ENCODE data around the gene KRTAP12-1. TPM values are rescaled to one million over a fixed set of nuclear protein-coding genes. Genes with fewer than 3 reads are reported as not detected.
A peak's percentile ranks its signal among the peaks of the same experiment; 100 is the strongest.
"Not testable (repeated sequence)": the region's sequence is repeated elsewhere in the genome, so short reads cannot be mapped to it uniquely, and the experiment has no call there.

Gene KRTAP12-1
- total RNA-seq, 2 experiments from 2014 or later, result not detected

- DNase-seq, result peak; percentile 54
- Mint-ChIP-seq H3K4me1 (ENCODE audit: low read depth) (peaks cover 46% of the 10 kb centered on the region), H3K9me3 (peaks cover 19% of the 10 kb centered on the region), H3K36me3 (peaks cover 16% of the 10 kb centered on the region), H3K27ac (peak overlapping the region; percentile 64), H3K4me3 (no peak overlapping the region), H3K27me3 (no peaks in the 10 kb centered on the region)
- intact Hi-C loops (cut with micrococcal nuclease), result loop anchor here (10.0 kb wide), 1 partner anchor 69 kb away; the partner anchor contains the start of gene KRTAP10-5
- ChIA-PET CTCF (no interaction called here), POLR2A (no interaction called here)
Measured at GRCh38 chr21:44653656-44654575, 28.0 kb downstream of the KRTAP12-1 start.

GRCh38 chr21:44653123-44653522 is 28.8 kb downstream of the KRTAP12-1 start:
- Mint-ChIP-seq H3K9me3 (peaks cover 19% of the 10 kb centered on the region), H3K36me3 (peaks cover 16% of the 10 kb centered on the region), H3K4me3 (no peak overlapping the region), H3K27me3 (no peaks in the 10 kb centered on the region), H3K27ac (no peak overlapping the region), H3K4me1 (ENCODE audit: low read depth) (peaks cover 39% of the 10 kb centered on the region)
- CTCF ChIA-PET, result no interaction called here
- no peak for DNase-seq
- POLR2A ChIA-PET, result no interaction called here
- intact Hi-C loops (cut with micrococcal nuclease), result loop anchor here (10.0 kb wide), 1 partner anchor 68 kb away; the partner anchor contains the start of gene KRTAP10-5

- CTCF ChIA-PET, result no interaction called here
- Mint-ChIP-seq H3K4me3 (no peak overlapping the region), H3K27ac (peak overlapping the region; percentile 6), H3K4me1 (ENCODE audit: low read depth) (peaks cover 22% of the 10 kb centered on the region), H3K36me3 (peaks cover under 1% of the 10 kb centered on the region), H3K27me3 (no peaks in the 10 kb centered on the region), H3K9me3 (peaks cover 5% of the 10 kb centered on the region)
- POLR2A ChIA-PET, result no interaction called here
- intact Hi-C loops (cut with micrococcal nuclease), result loop anchor here (10.0 kb wide), 1 partner anchor 66 kb away; the partner anchor contains the start of gene KRTAP10-5
- no peak for DNase-seq
Measured at GRCh38 chr21:44650973-44651675, 30.8 kb downstream of the KRTAP12-1 start.

- CTCF ChIA-PET, result no interaction called here
- no peak overlapping the region for H3K4me3 Mint-ChIP-seq
- no peaks in the 10 kb centered on the region for H3K36me3 Mint-ChIP-seq
- H3K27me3 Mint-ChIP-seq, result no peaks in the 10 kb centered on the region
- H3K4me1 Mint-ChIP-seq (ENCODE audit: low read depth), result peaks cover 19% of the 10 kb centered on the region
- no peak overlapping the region for H3K27ac Mint-ChIP-seq
- DNase-seq, result no peak
- intact Hi-C loops (cut with micrococcal nuclease), result loop anchor here (10.0 kb wide), 1 partner anchor 66 kb away; the partner anchor contains the start of gene KRTAP10-5
- POLR2A ChIA-PET, result no interaction called here
- no peaks in the 10 kb centered on the region for H3K9me3 Mint-ChIP-seq
Measured at GRCh38 chr21:44650265-44650972, 31.5 kb downstream of the KRTAP12-1 start.

- Mint-ChIP-seq H3K27ac (no peak overlapping the region), H3K4me3 (no peak overlapping the region), H3K4me1 (ENCODE audit: low read depth) (peaks cover 12% of the 10 kb centered on the region), H3K27me3 (no peaks in the 10 kb centered on the region), H3K36me3 (peaks cover 5% of the 10 kb centered on the region), H3K9me3 (peaks cover 6% of the 10 kb centered on the region)
- intact Hi-C loops (cut with micrococcal nuclease), result loop anchor here (10.0 kb wide), 1 partner anchor 65 kb away; the partner anchor contains the start of gene KRTAP10-5
- CTCF ChIA-PET, result no interaction called here
- DNase-seq, result no peak
- POLR2A ChIA-PET, result no interaction called here
Measured at GRCh38 chr21:44649521-44650100, 32.4 kb downstream of the KRTAP12-1 start.

- CTCF ChIA-PET, result no interaction called here
Measured at GRCh38 chr21:44648557-44649311, 33.2 kb downstream of the KRTAP12-1 start.

GRCh38 chr21:44647222-44647552 is 34.8 kb downstream of the KRTAP12-1 start:
- no peaks in the 10 kb centered on the region for H3K27me3 Mint-ChIP-seq
- H3K4me3 Mint-ChIP-seq, result no peak overlapping the region
- peaks cover 20% of the 10 kb centered on the region for H3K9me3 Mint-ChIP-seq
- no peak for DNase-seq
- H3K27ac Mint-ChIP-seq, result no peak overlapping the region
- CTCF ChIA-PET, result no interaction called here
- POLR2A ChIA-PET, result interaction anchor here (1.1 kb wide), 1 partner anchor 10 kb away, joined by 3 read pairs; the partner anchor contains the start of gene KRTAP12-3
- intact Hi-C loops (cut with micrococcal nuclease), result no loop called here
- no peaks in the 10 kb centered on the region for H3K4me1 Mint-ChIP-seq (ENCODE audit: low read depth)
- H3K36me3 Mint-ChIP-seq, result peaks cover 9% of the 10 kb centered on the region

More at GRCh38 chr21:44648557-44649311, 33.2 kb downstream of the KRTAP12-1 start:
- Mint-ChIP-seq H3K4me1 (ENCODE audit: low read depth) (peaks cover 3% of the 10 kb centered on the region), H3K36me3 (peaks cover 9% of the 10 kb centered on the region), H3K9me3 (peaks cover 14% of the 10 kb centered on the region), H3K27me3 (no peaks in the 10 kb centered on the region), H3K27ac (no peak overlapping the region), H3K4me3 (no peak overlapping the region)
- intact Hi-C loops (cut with micrococcal nuclease), result no loop called here
- DNase-seq, result no peak
- POLR2A ChIA-PET, result no interaction called here

- POLR2A ChIA-PET, result interaction anchor here (1.1 kb wide), 1 partner anchor 11 kb away, joined by 3 read pairs; the partner anchor contains the start of gene KRTAP12-3
- H3K27ac Mint-ChIP-seq; intact Hi-C loops (cut with micrococcal nuclease); H3K4me1 Mint-ChIP-seq (ENCODE audit: low read depth); H3K4me3 Mint-ChIP-seq; H3K27me3 Mint-ChIP-seq; CTCF ChIA-PET; DNase-seq: not testable (repeated sequence)
- Mint-ChIP-seq H3K9me3 (peaks cover 22% of the 10 kb centered on the region), H3K36me3 (peaks cover 11% of the 10 kb centered on the region)
Measured at GRCh38 chr21:44646366-44647221, 35.4 kb downstream of the KRTAP12-1 start, which contains the start of gene KRTAP10-11. KRTAP10-11 (plus strand) TSS chr21:44646414; CDS start chr21:44646459, 45 bp downstream.

GRCh38 chr21:44644878-44645277 is 37.1 kb downstream of the KRTAP12-1 start:
- Mint-ChIP-seq H3K4me1 (ENCODE audit: low read depth) (no peaks in the 10 kb centered on the region), H3K27ac (no peak overlapping the region), H3K4me3 (no peak overlapping the region), H3K9me3 (peaks cover 35% of the 10 kb centered on the region), H3K27me3 (peaks cover 2% of the 10 kb centered on the region), H3K36me3 (peaks cover 14% of the 10 kb centered on the region)
- intact Hi-C loops (cut with micrococcal nuclease), result no loop called here
- ChIA-PET POLR2A (no interaction called here), CTCF (interaction anchor here (0.8 kb wide), 1 partner anchor 231 kb away, joined by 3 read pairs; no protein-coding TSS in a partner anchor)
- DNase-seq, result no peak

- CTCF ChIA-PET, result no interaction called here
- DNase-seq, result no peak
- Mint-ChIP-seq H3K36me3 (peaks cover 14% of the 10 kb centered on the region), H3K4me3 (no peak overlapping the region), H3K27ac (no peak overlapping the region), H3K27me3 (peaks cover 5% of the 10 kb centered on the region), H3K4me1 (ENCODE audit: low read depth) (no peaks in the 10 kb centered on the region), H3K9me3 (peaks cover 35% of the 10 kb centered on the region)
- intact Hi-C loops (cut with micrococcal nuclease), result no loop called here
- POLR2A ChIA-PET, result no interaction called here
Measured at GRCh38 chr21:44643741-44644310, 38.1 kb downstream of the KRTAP12-1 start.
